ENCODE measurements around the gene SAMD13.

GRCh38 chr1:84291882-84292655 is 9.4 kb upstream of the SAMD13 start:
- TF ChIP-seq CTCF (IDR thresholded peaks at IDR 0.05) (no peak), POLR2A (IDR thresholded peaks at IDR 0.05) (no peak)
